ENCODE data around the gene TNFSF15. TPM values are rescaled to one million over a fixed set of nuclear protein-coding genes. Genes with fewer than 3 reads are reported as not detected.

Gene TNFSF15
- total and polyA plus RNA-seq, 2 donors (not counting 1 experiment from before 2014, with no cell fraction given), result 0.03 TPM; not detected in 1

- Mint-ChIP-seq H3K27me3 (no peaks in the 10 kb centered on the region), H3K27ac (no peak overlapping the region), H3K9me3 (ENCODE audit: insufficient read depth) (peaks cover 4% of the 10 kb centered on the region), H3K4me3 (no peak overlapping the region), H3K4me1 (peaks cover 36% of the 10 kb centered on the region)
- Histone ChIP-seq H3K4me3 (ENCODE audit: control extremely low read depth in 1 of 5, extremely low read depth in 1 of 5, insufficient read depth in 1 of 5, low read depth in 2 of 5, low read length in 4 of 5) (no peak overlapping the region), H3K9me3 (ENCODE audit: control extremely low read depth in 1 of 3, control insufficient read depth in 2 of 3, insufficient read depth in 1 of 3, low read length in 2 of 3) (peaks cover 0 to 6% (median 2%) of the 10 kb centered on the region in 3 donors), H3K4me2 (replicated peaks; ENCODE audit: low read depth, low read length, poor library complexity, severe bottlenecking) (no peak overlapping the region), H3K27ac (ENCODE audit: low read length in 2 of 2) (no peak overlapping the region), H3K27me3 (replicated peaks in 1 of 4; ENCODE audit: control extremely low read depth in 1 of 4, control insufficient read depth in 3 of 4, insufficient read depth in 4 of 4, low read length in 3 of 4) (no peaks in the 10 kb centered on the region), H3K4me1 (ENCODE audit: control insufficient read depth in 2 of 2, insufficient read depth in 2 of 2, low read length in 2 of 2) (peaks cover 18 to 27% of the 10 kb centered on the region in 2 donors), H2AFZ (ENCODE audit: insufficient read depth, low read depth, low read length, poor library complexity, severe bottlenecking) (no peak overlapping the region), H3K36me3 (replicated peaks in 1 of 2; ENCODE audit: control extremely low read depth in 1 of 2, control insufficient read depth in 1 of 2, extremely low read depth in 1 of 2, insufficient read depth in 2 of 2, low read length in 1 of 2) (peaks cover 0 to 3% of the 10 kb centered on the region in 2 experiments), H4K20me1 (ENCODE audit: control insufficient read depth, insufficient read depth, low read length, poor library complexity, severe bottlenecking) (no peaks in the 10 kb centered on the region), H3K79me2 (ENCODE audit: control insufficient read depth, insufficient read depth, low read length) (no peaks in the 10 kb centered on the region), H3K9ac (ENCODE audit: low read length) (no peak overlapping the region)
- no peak for TF ChIP-seq EZH2 (IDR thresholded peaks at IDR 0.05; ENCODE audit: borderline replicate concordance, insufficient read depth, low read depth, low read length, poor library complexity, severe bottlenecking)
- TF ChIP-seq CTCF (IDR thresholded peaks at IDR 0.05), result no peak
- 100% methylated on average over 1 of the region's 2 CpGs for WGBS (ENCODE audit: insufficient coverage)
- intact Hi-C loops (cut with micrococcal nuclease), result no loop called here
- ATAC-seq (ENCODE audit: low read depth) (no peak), DNase-seq (no peak)
- CTCF ChIA-PET, result no interaction called here
- POLR2A ChIA-PET, result no interaction called here
Observed at GRCh38 chr9:114757395-114757794, 48.4 kb downstream of the TNFSF15 start.

- Histone ChIP-seq H3K27ac (ENCODE audit: low read length in 2 of 2) (no peak overlapping the region), H3K4me3 (ENCODE audit: control extremely low read depth in 1 of 5, extremely low read depth in 1 of 5, insufficient read depth in 1 of 5, low read depth in 2 of 5, low read length in 4 of 5) (no peak overlapping the region), H3K79me2 (ENCODE audit: control insufficient read depth, insufficient read depth, low read length) (no peaks in the 10 kb centered on the region), H3K9me3 (ENCODE audit: control extremely low read depth in 1 of 3, control insufficient read depth in 2 of 3, insufficient read depth in 1 of 3, low read length in 2 of 3) (peaks cover 0 to 3% (median 2%) of the 10 kb centered on the region in 3 donors), H3K4me2 (replicated peaks; ENCODE audit: low read depth, low read length, poor library complexity, severe bottlenecking) (no peak overlapping the region), H3K36me3 (replicated peaks in 1 of 2; ENCODE audit: control extremely low read depth in 1 of 2, control insufficient read depth in 1 of 2, extremely low read depth in 1 of 2, insufficient read depth in 2 of 2, low read length in 1 of 2) (peaks cover 0 to 3% of the 10 kb centered on the region in 2 experiments), H3K4me1 (ENCODE audit: control insufficient read depth in 2 of 2, insufficient read depth in 2 of 2, low read length in 2 of 2) (peaks cover 18 to 27% of the 10 kb centered on the region in 2 donors), H3K9ac (ENCODE audit: low read length) (no peak overlapping the region), H4K20me1 (ENCODE audit: control insufficient read depth, insufficient read depth, low read length, poor library complexity, severe bottlenecking) (no peaks in the 10 kb centered on the region), H2AFZ (ENCODE audit: insufficient read depth, low read depth, low read length, poor library complexity, severe bottlenecking) (no peak overlapping the region), H3K27me3 (replicated peaks in 1 of 4; ENCODE audit: control extremely low read depth in 1 of 4, control insufficient read depth in 3 of 4, insufficient read depth in 4 of 4, low read length in 3 of 4) (no peaks in the 10 kb centered on the region)
- Mint-ChIP-seq H3K27ac (no peak overlapping the region), H3K4me1 (peaks cover 36% of the 10 kb centered on the region), H3K4me3 (no peak overlapping the region), H3K9me3 (ENCODE audit: insufficient read depth) (peaks cover 4% of the 10 kb centered on the region), H3K27me3 (no peaks in the 10 kb centered on the region)
- ATAC-seq (ENCODE audit: low read depth), result no peak
- no peak for TF ChIP-seq CTCF (IDR thresholded peaks at IDR 0.05)
- TF ChIP-seq EZH2 (IDR thresholded peaks at IDR 0.05; ENCODE audit: borderline replicate concordance, insufficient read depth, low read depth, low read length, poor library complexity, severe bottlenecking), result no peak
- CTCF ChIA-PET, result interaction anchor here (0.6 kb wide), 1 partner anchor 196 kb away, joined by 3 read pairs; no protein-coding TSS in a partner anchor
- POLR2A ChIA-PET, result no interaction called here
- intact Hi-C loops (cut with micrococcal nuclease), result no loop called here
- no peak for DNase-seq
Observed at GRCh38 chr9:114756920-114757319, 48.9 kb downstream of the TNFSF15 start.
